HEK293 (cell line): ENCODE data around the gene FAM20B.
A peak's percentile ranks its signal among the peaks of the same experiment; 100 is the strongest.

Experiments used
- CTCF ChIA-PET: fragments of 350-600 bp; formaldehyde crosslinking; extraction: SDS; loops from one replicate; lab custom pipeline; 2021; ENCODE audit warnings: antibody characterized with exemption; lab: Yijun Ruan, JAX
- POLR2A ChIA-PET: fragments of 300-600 bp; formaldehyde crosslinking; extraction: SDS; loops from one replicate; lab custom pipeline; 2020; ENCODE audit warnings: antibody characterized with exemption, inconsistent platforms; lab: Yijun Ruan, JAX
- H3K27ac ChIP-seq: fragments of 200-500 bp; sonication (Bioruptor generic); 2 replicates; pipeline ENCODE4 v1.5.1; 2014; ENCODE audit warnings: low read depth, low read length, control low read depth, inconsistent platforms; ENCODE audit errors: extremely low read depth
- H3K36me3 ChIP-seq, 2 experiments: fragments of 200-500 bp in 1 of 2; sonication (Bioruptor generic) in 1 of 2; 1 replicate in 1 of 2; 2 replicates in 1 of 2; pipeline ENCODE4 v1.5.1; 2014 to 2017; ENCODE audit warnings: inconsistent platforms in 2 of 2, low read length in 2 of 2; ENCODE audit not compliant: control insufficient read depth in 2 of 2, insufficient read depth in 1 of 2
- H3K4me1 ChIP-seq: fragments of 200-500 bp; sonication (Bioruptor generic); 2 replicates; pipeline ENCODE4 v1.5.1; 2014; ENCODE audit warnings: mild to moderate bottlenecking, low read length, inconsistent platforms; ENCODE audit not compliant: control insufficient read depth, insufficient read depth
- H3K4me3 ChIP-seq: 2 replicates; pipeline ENCODE4 v1.5.1; 2011; ENCODE audit warnings: low read depth, mild to moderate bottlenecking, control low read depth, low read length, moderate library complexity
- H3K9me3 ChIP-seq: fragments of 200-500 bp; sonication (Bioruptor generic); 2 replicates; pipeline ENCODE4 v1.5.1; 2014; ENCODE audit warnings: low read depth, low read length, inconsistent platforms; ENCODE audit not compliant: control insufficient read depth, insufficient read depth
- CTCF ChIP-seq: fragments of 450-650 bp; formaldehyde crosslinking; IDR thresholded peaks from 2 replicates; pipeline ENCODE4 v1.5.1; 2016; ENCODE audit warnings: missing biosample characterization, missing genetic modification characterization
- GLI2 ChIP-seq: fragments of 450-650 bp; formaldehyde crosslinking; IDR thresholded peaks from 2 replicates; pipeline ENCODE4; 2017; ENCODE audit warnings: missing biosample characterization, missing genetic modification characterization, low read depth, borderline replicate concordance
- GLIS1 ChIP-seq: fragments of 450-650 bp; formaldehyde crosslinking; IDR thresholded peaks from 2 replicates; pipeline ENCODE4 v1.5.1; 2016; ENCODE audit warnings: missing biosample characterization, missing genetic modification characterization
- GLIS2 ChIP-seq: fragments of 450-650 bp; formaldehyde crosslinking; IDR thresholded peaks from 2 replicates; pipeline ENCODE4 v1.5.1; 2016; ENCODE audit warnings: missing biosample characterization, missing genetic modification characterization
- KLF10 ChIP-seq: fragments of 450-650 bp; IDR thresholded peaks from 2 replicates; pipeline ENCODE4 v1.5.1; 2018; ENCODE audit warnings: missing biosample characterization, mild to moderate bottlenecking, missing genetic modification characterization
- KLF16 ChIP-seq: fragments of 450-650 bp; formaldehyde crosslinking; IDR thresholded peaks from 2 replicates; pipeline ENCODE4 v1.5.1; 2017; ENCODE audit warnings: missing biosample characterization, missing genetic modification characterization
- KLF8 ChIP-seq: fragments of 450-650 bp; formaldehyde crosslinking; IDR thresholded peaks from 2 replicates; pipeline ENCODE4 v1.5.1; 2016; ENCODE audit warnings: missing biosample characterization, missing genetic modification characterization
- KLF9 ChIP-seq: fragments of 450-650 bp; formaldehyde crosslinking; IDR thresholded peaks from 2 replicates; pipeline ENCODE4 v1.5.1; 2016; ENCODE audit warnings: missing biosample characterization, missing genetic modification characterization, low read depth
- SCRT2 ChIP-seq: fragments of 450-650 bp; formaldehyde crosslinking; IDR thresholded peaks from 2 replicates; pipeline ENCODE4 v1.5.1; 2016; ENCODE audit warnings: missing biosample characterization, missing genetic modification characterization
- SP2 ChIP-seq: fragments of 450-650 bp; formaldehyde crosslinking; IDR thresholded peaks from 2 replicates; pipeline ENCODE4 v1.5.1; 2016; ENCODE audit warnings: missing biosample characterization, missing genetic modification characterization
- SP3 ChIP-seq: fragments of 450-650 bp; formaldehyde crosslinking; IDR thresholded peaks from 2 replicates; pipeline ENCODE4 v1.5.1; 2016; ENCODE audit warnings: missing biosample characterization, missing genetic modification characterization
- TRIM28 ChIP-seq: IDR thresholded peaks from 2 replicates; pipeline ENCODE4 v1.6.1; 2011; ENCODE audit warnings: low read length, control low read depth, borderline replicate concordance
- ZBTB48 ChIP-seq: fragments of 450-650 bp; formaldehyde crosslinking; IDR thresholded peaks from 2 replicates; pipeline ENCODE4 v1.5.1; 2016; ENCODE audit warnings: missing biosample characterization, missing genetic modification characterization
- ZBTB7A ChIP-seq: fragments of 450-650 bp; formaldehyde crosslinking; IDR thresholded peaks from 2 replicates; pipeline ENCODE4 v1.5.1; 2016; ENCODE audit warnings: low read depth, missing biosample characterization, missing genetic modification characterization
- ZBTB8A ChIP-seq: fragments of 450-650 bp; formaldehyde crosslinking; IDR thresholded peaks from 2 replicates; pipeline ENCODE4 v1.5.1; 2016; ENCODE audit warnings: missing biosample characterization, missing genetic modification characterization
- ZFHX2 ChIP-seq: fragments of 450-650 bp; formaldehyde crosslinking; conservative IDR thresholded peaks from 2 replicates; pipeline ENCODE4 v1.5.1; 2016; ENCODE audit warnings: missing biosample characterization, missing genetic modification characterization
- ZFP37 ChIP-seq: fragments of 450-650 bp; formaldehyde crosslinking; IDR thresholded peaks from 2 replicates; pipeline ENCODE4 v1.5.1; 2016; ENCODE audit warnings: missing biosample characterization, missing genetic modification characterization
- ZFP69B ChIP-seq: fragments of 450-650 bp; formaldehyde crosslinking; IDR thresholded peaks from 2 replicates; pipeline ENCODE4 v1.5.1; 2016; ENCODE audit warnings: missing biosample characterization, missing genetic modification characterization
- ZNF146 ChIP-seq: fragments of 450-650 bp; formaldehyde crosslinking; IDR thresholded peaks from 2 replicates; pipeline ENCODE4 v1.5.1; 2016; ENCODE audit warnings: missing biosample characterization, missing genetic modification characterization
- ZNF2 ChIP-seq: fragments of 450-650 bp; formaldehyde crosslinking; IDR thresholded peaks from 2 replicates; pipeline ENCODE4 v1.5.1; 2016; ENCODE audit warnings: missing biosample characterization, missing genetic modification characterization
- ZNF473 ChIP-seq: fragments of 450-650 bp; formaldehyde crosslinking; IDR thresholded peaks from 2 replicates; pipeline ENCODE4 v1.5.1; 2017; ENCODE audit warnings: missing biosample characterization, missing genetic modification characterization
- ZNF600 ChIP-seq: fragments of 450-650 bp; formaldehyde crosslinking; IDR thresholded peaks from 2 replicates; pipeline ENCODE4 v1.5.1; 2016; ENCODE audit warnings: missing biosample characterization, missing genetic modification characterization
- ZNF621 ChIP-seq: fragments of 450-650 bp; formaldehyde crosslinking; IDR thresholded peaks from 2 replicates; pipeline ENCODE4 v1.5.1; 2017; ENCODE audit warnings: missing biosample characterization, missing genetic modification characterization
- ZNF76 ChIP-seq: fragments of 450-650 bp; formaldehyde crosslinking; IDR thresholded peaks from 2 replicates; pipeline ENCODE4; 2016; ENCODE audit warnings: low read depth, missing biosample characterization, missing genetic modification characterization, borderline replicate concordance
- ZNF843 ChIP-seq: fragments of 450-650 bp; formaldehyde crosslinking; IDR thresholded peaks from 2 replicates; pipeline ENCODE4 v1.5.1; 2016; ENCODE audit warnings: missing biosample characterization, missing genetic modification characterization
- ZSCAN30 ChIP-seq: fragments of 450-650 bp; IDR thresholded peaks from 2 replicates; pipeline ENCODE4 v1.5.1; 2018; ENCODE audit warnings: missing biosample characterization, mild to moderate bottlenecking, missing genetic modification characterization, moderate library complexity
- ZXDB ChIP-seq: fragments of 450-650 bp; formaldehyde crosslinking; IDR thresholded peaks from 2 replicates; pipeline ENCODE4 v1.5.1; 2016; ENCODE audit warnings: missing biosample characterization, missing genetic modification characterization
- TF ChIP-seq, protein P1 (sequence below): fragments of 450-650 bp; formaldehyde crosslinking; optimal IDR thresholded peaks from 2 replicates; pipeline ENCODE3; 2016; ENCODE audit warnings: missing biosample characterization, mild to moderate bottlenecking, missing genetic modification characterization
- TF ChIP-seq, protein P2 (sequence below): fragments of 450-650 bp; formaldehyde crosslinking; conservative IDR thresholded peaks from 2 replicates; pipeline ENCODE4 v1.5.1; 2016; ENCODE audit warnings: low read depth, missing biosample characterization, missing genetic modification characterization
- TF ChIP-seq, protein P3 (sequence below): fragments of 450-650 bp; formaldehyde crosslinking; IDR thresholded peaks from 2 replicates; pipeline ENCODE4 v1.5.1; 2017; ENCODE audit warnings: missing biosample characterization, missing genetic modification characterization

Gene FAM20B

DNA sequence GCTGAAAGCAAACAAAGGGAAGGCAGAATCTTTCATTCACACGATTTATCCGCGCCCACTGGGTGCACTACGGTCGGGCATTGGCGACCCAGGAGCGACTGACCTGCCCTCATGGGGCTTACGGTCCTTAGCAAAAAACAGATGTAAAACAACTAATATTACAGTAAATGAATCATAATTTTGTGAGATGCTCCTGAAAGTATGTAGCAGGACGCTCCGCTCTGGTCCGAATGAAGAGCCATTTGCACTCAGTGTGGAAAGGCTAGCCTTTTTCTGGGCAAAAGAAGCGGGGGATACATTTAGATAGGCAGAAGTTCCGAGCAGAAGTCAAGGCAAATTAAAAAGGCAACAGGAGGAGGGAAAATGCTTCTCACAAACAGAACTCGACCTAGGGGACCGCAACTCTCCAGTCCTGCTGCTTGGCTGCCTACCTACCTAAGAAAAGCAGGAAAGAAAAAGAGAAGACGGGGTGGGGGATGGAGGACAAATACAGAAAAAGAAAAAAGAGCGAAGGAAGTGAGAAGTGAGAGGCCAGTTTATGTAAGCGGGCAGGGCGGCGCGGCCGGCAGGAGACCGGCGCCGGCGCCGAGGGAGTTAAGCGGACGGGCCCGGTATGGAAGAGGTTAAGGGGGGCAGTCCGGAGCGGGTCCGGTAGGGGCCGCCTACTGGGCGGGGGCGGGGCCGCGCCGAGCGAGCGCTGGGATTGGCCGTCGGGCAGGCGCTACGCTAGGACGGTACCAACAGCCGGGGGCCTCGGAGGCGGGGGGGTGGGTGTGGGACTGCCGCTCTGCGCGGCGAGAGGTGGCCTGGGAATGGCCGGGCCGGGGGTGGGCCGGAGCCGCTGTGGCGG is at the start of gene FAM20B:
Gene FAM20B (plus strand): TSS at position 770 of the 850 bp plus-strand sequence. CDS start 17,954 bp downstream, outside the sequence.
- CTCF ChIA-PET = no interaction called here
- peak within 1 kb of the TSS; percentile 89 for H3K27ac ChIP-seq
- peaks cover 18% of the 10 kb centered on the region; the same call in 1 of the 2 replicates for H3K4me1 ChIP-seq
- H3K36me3 ChIP-seq = no peaks in the 10 kb centered on the region
- POLR2A ChIA-PET = interaction anchor here (0.6 kb wide), 1 partner anchor 27 kb away, joined by 3 read pairs; no protein-coding TSS in a partner anchor
- peak within 1 kb of the TSS; percentile 63 for H3K4me3 ChIP-seq
- H3K9me3 ChIP-seq = no peaks in the 10 kb centered on the region
- TF ChIP-seq ZSCAN30 (tag by site-specific recombination) (peak; percentile 14; the same call in 1 of the 2 replicates), ZNF2 (tag by site-specific recombination) (peak; percentile 71; the same call in 1 of the 2 replicates), SP2 (tag by site-specific recombination) (peak; percentile 82), SCRT2 (tag by site-specific recombination) (peak; percentile 61), ZNF621 (tag by site-specific recombination) (no peak), GLI2 (tag by site-specific recombination) (no peak; the same call in 1 of the 2 replicates), ZNF146 (tag by site-specific recombination) (0 out of 2 replicates have a peak, but pooled peaks have one; percentile 8), SP3 (peak; percentile 89), ZXDB (tag by site-specific recombination) (peak; percentile 69), CTCF (tag by site-specific recombination) (peak; percentile 54), GLIS1 (peak; percentile 55; the same call in 1 of the 2 replicates), TRIM28 (no peak), ZBTB7A (tag by site-specific recombination) (peak; percentile 94), ZNF600 (tag by site-specific recombination) (peak; percentile 88), ZFP37 (tag by site-specific recombination) (peak; percentile 77; the same call in 1 of the 2 replicates), ZBTB8A (tag by site-specific recombination) (peak; percentile 72), KLF16 (tag by site-specific recombination) (peak; percentile 85), KLF9 (peak; percentile 70; the same call in 1 of the 2 replicates), ZFHX2 (peak; percentile 63; the same call in 1 of the 2 replicates), ZBTB48 (tag by site-specific recombination) (peak; percentile 92), ZNF843 (tag by site-specific recombination) (0 out of 2 replicates have a peak, but pooled peaks have one; percentile 47), ZNF76 (tag by site-specific recombination) (peak; percentile 65; the same call in 1 of the 2 replicates), KLF10 (tag by site-specific recombination) (peak; percentile 30; the same call in 1 of the 2 replicates), KLF8 (tag by site-specific recombination) (peak; percentile 92), GLIS2 (tag by site-specific recombination) (peak; percentile 76; the same call in 1 of the 2 replicates), ZNF473 (tag by site-specific recombination) (no peak), ZFP69B (tag by site-specific recombination) (peak; percentile 97)
- TF ChIP-seq, protein P1, sequence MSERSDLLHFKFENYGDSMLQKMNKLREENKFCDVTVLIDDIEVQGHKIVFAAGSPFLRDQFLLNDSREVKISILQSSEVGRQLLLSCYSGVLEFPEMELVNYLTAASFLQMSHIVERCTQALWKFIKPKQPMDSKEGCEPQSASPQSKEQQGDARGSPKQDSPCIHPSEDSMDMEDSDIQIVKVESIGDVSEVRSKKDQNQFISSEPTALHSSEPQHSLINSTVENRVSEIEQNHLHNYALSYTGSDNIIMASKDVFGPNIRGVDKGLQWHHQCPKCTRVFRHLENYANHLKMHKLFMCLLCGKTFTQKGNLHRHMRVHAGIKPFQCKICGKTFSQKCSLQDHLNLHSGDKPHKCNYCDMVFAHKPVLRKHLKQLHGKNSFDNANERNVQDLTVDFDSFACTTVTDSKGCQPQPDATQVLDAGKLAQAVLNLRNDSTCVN (tag by site-specific recombination) = no peak
- TF ChIP-seq, protein P2, sequence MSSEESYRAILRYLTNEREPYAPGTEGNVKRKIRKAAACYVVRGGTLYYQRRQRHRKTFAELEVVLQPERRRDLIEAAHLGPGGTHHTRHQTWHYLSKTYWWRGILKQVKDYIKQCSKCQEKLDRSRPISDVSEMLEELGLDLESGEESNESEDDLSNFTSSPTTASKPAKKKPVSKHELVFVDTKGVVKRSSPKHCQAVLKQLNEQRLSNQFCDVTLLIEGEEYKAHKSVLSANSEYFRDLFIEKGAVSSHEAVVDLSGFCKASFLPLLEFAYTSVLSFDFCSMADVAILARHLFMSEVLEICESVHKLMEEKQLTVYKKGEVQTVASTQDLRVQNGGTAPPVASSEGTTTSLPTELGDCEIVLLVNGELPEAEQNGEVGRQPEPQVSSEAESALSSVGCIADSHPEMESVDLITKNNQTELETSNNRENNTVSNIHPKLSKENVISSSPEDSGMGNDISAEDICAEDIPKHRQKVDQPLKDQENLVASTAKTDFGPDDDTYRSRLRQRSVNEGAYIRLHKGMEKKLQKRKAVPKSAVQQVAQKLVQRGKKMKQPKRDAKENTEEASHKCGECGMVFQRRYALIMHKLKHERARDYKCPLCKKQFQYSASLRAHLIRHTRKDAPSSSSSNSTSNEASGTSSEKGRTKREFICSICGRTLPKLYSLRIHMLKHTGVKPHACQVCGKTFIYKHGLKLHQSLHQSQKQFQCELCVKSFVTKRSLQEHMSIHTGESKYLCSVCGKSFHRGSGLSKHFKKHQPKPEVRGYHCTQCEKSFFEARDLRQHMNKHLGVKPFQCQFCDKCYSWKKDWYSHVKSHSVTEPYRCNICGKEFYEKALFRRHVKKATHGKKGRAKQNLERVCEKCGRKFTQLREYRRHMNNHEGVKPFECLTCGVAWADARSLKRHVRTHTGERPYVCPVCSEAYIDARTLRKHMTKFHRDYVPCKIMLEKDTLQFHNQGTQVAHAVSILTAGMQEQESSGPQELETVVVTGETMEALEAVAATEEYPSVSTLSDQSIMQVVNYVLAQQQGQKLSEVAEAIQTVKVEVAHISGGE = 0 out of 2 replicates have a peak, but pooled peaks have one; percentile 30
- TF ChIP-seq, protein P3, sequence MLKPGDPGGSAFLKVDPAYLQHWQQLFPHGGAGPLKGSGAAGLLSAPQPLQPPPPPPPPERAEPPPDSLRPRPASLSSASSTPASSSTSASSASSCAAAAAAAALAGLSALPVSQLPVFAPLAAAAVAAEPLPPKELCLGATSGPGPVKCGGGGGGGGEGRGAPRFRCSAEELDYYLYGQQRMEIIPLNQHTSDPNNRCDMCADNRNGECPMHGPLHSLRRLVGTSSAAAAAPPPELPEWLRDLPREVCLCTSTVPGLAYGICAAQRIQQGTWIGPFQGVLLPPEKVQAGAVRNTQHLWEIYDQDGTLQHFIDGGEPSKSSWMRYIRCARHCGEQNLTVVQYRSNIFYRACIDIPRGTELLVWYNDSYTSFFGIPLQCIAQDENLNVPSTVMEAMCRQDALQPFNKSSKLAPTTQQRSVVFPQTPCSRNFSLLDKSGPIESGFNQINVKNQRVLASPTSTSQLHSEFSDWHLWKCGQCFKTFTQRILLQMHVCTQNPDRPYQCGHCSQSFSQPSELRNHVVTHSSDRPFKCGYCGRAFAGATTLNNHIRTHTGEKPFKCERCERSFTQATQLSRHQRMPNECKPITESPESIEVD (tag by site-specific recombination) = no peak
